ENCODE results near the gene PGBD2.
"Not testable (repeated sequence)": the region's sequence is repeated elsewhere in the genome, so short reads cannot be mapped to it uniquely, and the experiment has no call there.

The PGBD2 gene

DNA sequence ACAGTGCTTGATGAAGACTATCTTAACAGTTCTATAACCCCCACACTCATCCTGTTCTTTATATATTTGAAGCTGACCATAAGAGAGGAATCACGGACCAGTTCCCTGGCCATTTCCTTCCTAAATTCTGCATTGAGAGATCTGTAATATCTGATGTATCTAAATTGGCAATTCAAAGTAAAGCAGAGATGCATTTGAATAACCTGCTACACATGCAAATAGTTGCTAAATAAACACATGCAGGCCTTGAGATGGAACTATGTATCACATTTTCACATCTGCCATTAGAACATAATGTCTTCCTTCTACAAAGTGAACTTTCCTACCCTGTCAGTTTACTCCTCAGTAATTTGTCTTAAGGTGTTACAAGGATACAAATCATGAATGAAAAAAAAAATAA lies 20.4 kb upstream of the PGBD2 start:
- Histone ChIP-seq H3K36me3 (ENCODE audit: insufficient read depth) (no peaks in the 10 kb centered on the region), H3K27me3 (ENCODE audit: insufficient read depth, low read depth) (no peaks in the 10 kb centered on the region), H4K20me1 (ENCODE audit: insufficient read depth) (no peaks in the 10 kb centered on the region), H3K4me1 (ENCODE audit: low read depth, poor library complexity, severe bottlenecking) (peaks cover 8% of the 10 kb centered on the region), H3K4me2 (no peak overlapping the region), H3K27ac (no peak overlapping the region), H3K79me2 (ENCODE audit: insufficient read depth, low read depth) (no peaks in the 10 kb centered on the region), H2AFZ (ENCODE audit: low read depth) (no peak overlapping the region), H3K4me3 (IDR thresholded peaks at IDR 0.05; ENCODE audit: insufficient read depth, low read depth, low read length) (no peak overlapping the region), H3K9ac (no peak overlapping the region)
- TF ChIP-seq, protein P1, sequence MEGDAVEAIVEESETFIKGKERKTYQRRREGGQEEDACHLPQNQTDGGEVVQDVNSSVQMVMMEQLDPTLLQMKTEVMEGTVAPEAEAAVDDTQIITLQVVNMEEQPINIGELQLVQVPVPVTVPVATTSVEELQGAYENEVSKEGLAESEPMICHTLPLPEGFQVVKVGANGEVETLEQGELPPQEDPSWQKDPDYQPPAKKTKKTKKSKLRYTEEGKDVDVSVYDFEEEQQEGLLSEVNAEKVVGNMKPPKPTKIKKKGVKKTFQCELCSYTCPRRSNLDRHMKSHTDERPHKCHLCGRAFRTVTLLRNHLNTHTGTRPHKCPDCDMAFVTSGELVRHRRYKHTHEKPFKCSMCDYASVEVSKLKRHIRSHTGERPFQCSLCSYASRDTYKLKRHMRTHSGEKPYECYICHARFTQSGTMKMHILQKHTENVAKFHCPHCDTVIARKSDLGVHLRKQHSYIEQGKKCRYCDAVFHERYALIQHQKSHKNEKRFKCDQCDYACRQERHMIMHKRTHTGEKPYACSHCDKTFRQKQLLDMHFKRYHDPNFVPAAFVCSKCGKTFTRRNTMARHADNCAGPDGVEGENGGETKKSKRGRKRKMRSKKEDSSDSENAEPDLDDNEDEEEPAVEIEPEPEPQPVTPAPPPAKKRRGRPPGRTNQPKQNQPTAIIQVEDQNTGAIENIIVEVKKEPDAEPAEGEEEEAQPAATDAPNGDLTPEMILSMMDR (conservative IDR thresholded peaks at IDR 0.05; ENCODE audit: low read depth, low read length), result no peak

DNA sequence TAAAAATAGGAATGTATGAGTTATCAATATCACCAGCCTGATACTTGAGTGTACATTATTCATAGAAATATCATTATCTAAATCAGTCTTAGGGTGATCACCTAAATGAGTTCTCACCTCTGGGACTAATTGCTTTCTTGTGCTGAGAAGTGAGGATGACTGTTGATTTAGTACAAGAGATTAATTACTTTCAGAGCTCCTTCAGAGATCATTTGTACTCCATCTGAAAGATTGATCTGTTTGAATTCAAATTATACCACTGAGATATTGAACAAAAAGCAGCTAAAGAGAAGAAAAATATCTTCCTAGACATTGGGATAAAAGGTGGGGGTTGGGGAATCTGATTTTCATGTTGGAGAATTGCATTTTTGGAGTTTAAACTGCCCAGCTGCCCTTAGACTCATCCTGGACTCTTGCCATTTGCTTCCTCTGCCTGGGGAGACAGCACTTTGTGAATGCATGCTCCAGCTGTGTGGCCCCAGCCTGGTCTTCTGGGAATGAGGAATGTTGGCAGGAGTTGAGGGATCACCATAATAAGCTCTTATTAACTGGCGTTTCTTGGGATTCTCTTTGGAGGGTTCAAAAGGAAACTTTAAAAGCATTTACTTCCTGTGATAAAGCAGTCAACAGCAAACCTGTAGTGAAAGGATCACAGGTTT lies 19.7 kb upstream of the PGBD2 start:
- Histone ChIP-seq H3K4me2 (no peak overlapping the region), H4K20me1 (ENCODE audit: insufficient read depth) (no peaks in the 10 kb centered on the region), H3K9ac (no peak overlapping the region), H3K4me1 (ENCODE audit: low read depth, poor library complexity, severe bottlenecking) (peaks cover 8% of the 10 kb centered on the region), H3K79me2 (ENCODE audit: insufficient read depth, low read depth) (no peaks in the 10 kb centered on the region), H3K27me3 (ENCODE audit: insufficient read depth, low read depth) (no peaks in the 10 kb centered on the region), H3K27ac (no peak overlapping the region), H2AFZ (ENCODE audit: low read depth) (no peak overlapping the region), H3K4me3 (IDR thresholded peaks at IDR 0.05; ENCODE audit: insufficient read depth, low read depth, low read length) (no peak overlapping the region), H3K36me3 (ENCODE audit: insufficient read depth) (no peaks in the 10 kb centered on the region)
- TF ChIP-seq, protein P1 (conservative IDR thresholded peaks at IDR 0.05; ENCODE audit: low read depth, low read length), result no peak

GRCh38 chr1:248889914-248890243 lies 16.2 kb upstream of the PGBD2 start:
- H2AFZ ChIP-seq (ENCODE audit: low read depth), result not testable (repeated sequence)

DNA sequence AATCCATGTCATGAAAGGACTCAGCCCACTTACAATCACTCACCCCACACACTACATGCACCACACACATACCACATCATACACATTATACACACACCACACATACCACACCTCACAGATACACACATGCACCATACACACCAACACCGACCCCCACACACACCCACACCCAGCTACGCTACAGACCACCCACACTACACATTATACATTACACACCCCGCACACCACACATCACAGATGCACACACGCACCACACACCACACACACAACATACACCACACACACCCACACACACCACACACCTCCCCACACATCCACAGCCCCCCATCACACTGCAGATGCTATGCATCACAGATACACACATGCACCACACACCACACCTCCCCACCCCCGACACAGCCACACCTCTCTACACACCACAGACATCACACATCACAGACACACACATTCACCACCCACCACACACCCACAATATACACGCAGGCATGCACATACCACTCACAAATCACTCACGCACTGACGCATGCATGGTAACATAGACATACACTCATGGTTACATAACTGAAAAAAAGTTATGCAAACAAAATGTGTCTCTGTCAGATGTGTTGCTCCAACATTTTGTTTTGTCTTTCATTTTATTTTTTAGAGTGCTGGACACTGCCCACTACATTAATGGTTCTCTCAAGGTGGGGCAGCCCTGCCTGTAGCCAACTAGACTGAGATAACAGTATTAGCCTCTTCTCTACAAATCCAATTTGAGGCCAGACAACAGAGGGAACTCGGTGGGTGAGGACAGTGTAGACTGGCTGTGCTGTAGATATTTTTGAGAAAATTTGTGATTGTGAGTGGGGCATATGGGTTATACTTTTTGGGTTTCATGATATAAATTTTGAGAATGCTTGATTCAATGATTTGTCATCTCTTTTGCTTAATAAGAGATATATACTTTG lies 15.2 kb upstream of the PGBD2 start:
- Histone ChIP-seq H3K27ac (no peak overlapping the region), H3K4me1 (ENCODE audit: low read depth, poor library complexity, severe bottlenecking) (no peaks in the 10 kb centered on the region), H4K20me1 (ENCODE audit: insufficient read depth) (no peaks in the 10 kb centered on the region), H3K27me3 (ENCODE audit: insufficient read depth, low read depth) (no peaks in the 10 kb centered on the region), H3K4me3 (IDR thresholded peaks at IDR 0.05; ENCODE audit: insufficient read depth, low read depth, low read length) (no peak overlapping the region), H3K79me2 (ENCODE audit: insufficient read depth, low read depth) (no peaks in the 10 kb centered on the region), H3K4me2 (no peak overlapping the region), H3K36me3 (ENCODE audit: insufficient read depth) (no peaks in the 10 kb centered on the region), H2AFZ (ENCODE audit: low read depth) (no peak overlapping the region), H3K9ac (no peak overlapping the region)
- TF ChIP-seq, protein P1 (conservative IDR thresholded peaks at IDR 0.05; ENCODE audit: low read depth, low read length), result no peak

More at GRCh38 chr1:248889914-248890243, 16.2 kb upstream of the PGBD2 start:
- not testable (repeated sequence) for H3K27me3 ChIP-seq (ENCODE audit: insufficient read depth, low read depth); H3K9ac ChIP-seq; H3K4me2 ChIP-seq; H3K27ac ChIP-seq; H3K36me3 ChIP-seq (ENCODE audit: insufficient read depth); H3K4me3 ChIP-seq (IDR thresholded peaks at IDR 0.05; ENCODE audit: insufficient read depth, low read depth, low read length); H4K20me1 ChIP-seq (ENCODE audit: insufficient read depth); H3K4me1 ChIP-seq (ENCODE audit: low read depth, poor library complexity, severe bottlenecking); H3K79me2 ChIP-seq (ENCODE audit: insufficient read depth, low read depth)

DNA sequence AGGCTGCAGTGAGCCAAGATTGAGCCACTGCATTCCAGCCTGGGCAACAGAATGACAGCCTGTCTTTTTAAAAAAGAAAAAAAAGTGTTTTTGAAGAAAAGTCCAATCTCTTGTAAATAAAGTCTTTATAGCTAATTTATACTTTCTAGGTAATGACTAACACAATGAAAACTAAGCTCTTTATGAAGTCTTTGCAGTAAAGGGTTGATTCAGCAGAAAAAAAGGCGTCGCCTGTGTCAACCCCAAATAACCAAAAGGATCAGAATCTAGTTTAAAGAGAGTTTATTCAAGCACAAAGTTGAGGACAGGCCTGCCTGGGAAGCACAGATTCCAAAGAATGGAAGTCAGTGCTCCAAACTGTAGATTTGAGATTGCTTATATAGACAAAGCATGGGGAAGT lies 14.3 kb upstream of the PGBD2 start:
- Histone ChIP-seq H3K4me1 (ENCODE audit: low read depth, poor library complexity, severe bottlenecking) (no peaks in the 10 kb centered on the region), H3K27ac (no peak overlapping the region), H3K36me3 (ENCODE audit: insufficient read depth) (no peaks in the 10 kb centered on the region), H3K4me3 (IDR thresholded peaks at IDR 0.05; ENCODE audit: insufficient read depth, low read depth, low read length) (no peak overlapping the region), H3K27me3 (ENCODE audit: insufficient read depth, low read depth) (no peaks in the 10 kb centered on the region), H3K4me2 (no peak overlapping the region), H2AFZ (ENCODE audit: low read depth) (no peak overlapping the region), H4K20me1 (ENCODE audit: insufficient read depth) (no peaks in the 10 kb centered on the region), H3K79me2 (ENCODE audit: insufficient read depth, low read depth) (no peaks in the 10 kb centered on the region), H3K9ac (no peak overlapping the region)
- TF ChIP-seq, protein P1 (conservative IDR thresholded peaks at IDR 0.05; ENCODE audit: low read depth, low read length), result no peak
